Measurements from ENCODE around the gene SLC16A3.

DNA sequence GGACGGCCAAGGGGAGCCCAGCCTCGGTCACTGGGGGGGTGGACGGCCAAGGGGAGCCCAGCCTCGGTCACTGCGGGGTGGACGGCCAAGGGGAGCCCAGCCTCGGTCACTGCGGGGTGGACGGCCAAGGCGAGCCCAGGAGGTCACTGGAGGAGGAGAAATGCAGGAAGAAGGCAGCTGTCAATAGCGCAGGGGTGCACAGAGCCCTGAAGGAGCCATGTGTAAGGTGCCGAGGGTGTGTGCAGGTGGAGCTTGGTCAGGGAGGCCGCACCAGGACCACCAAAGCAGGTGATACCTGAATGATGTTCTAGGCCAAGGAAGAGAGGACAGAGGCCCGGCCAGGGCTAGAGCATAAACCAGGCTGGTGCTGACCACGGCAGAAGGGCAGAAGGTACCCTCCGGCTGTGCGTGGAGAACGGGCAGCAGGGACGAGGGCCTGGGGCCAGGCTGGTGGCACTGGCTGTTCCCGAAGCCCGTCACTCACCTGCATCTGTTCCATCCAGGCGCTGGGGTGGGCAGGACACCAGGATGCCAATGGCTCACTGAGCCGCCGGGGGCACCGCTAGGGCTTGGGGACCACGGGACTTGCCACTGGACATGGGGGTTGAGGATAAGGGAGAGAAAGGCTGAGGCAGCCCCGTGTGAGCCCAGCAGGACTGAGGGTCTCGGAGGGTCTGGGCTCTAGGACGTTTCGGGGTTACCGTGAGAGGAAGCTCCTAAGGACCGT is 10.3 kb upstream of the SLC16A3 start:
- TF ChIP-seq CTCF (IDR thresholded peaks at IDR 0.05) (no peak), POLR2A (IDR thresholded peaks at IDR 0.05) (no peak)

Data from esophagus squamous epithelium (tissue), 4 donors.